T-helper 1 cell (primary cell): ENCODE data around the gene SH3BP2.

ENCODE experiments used
- DNase-seq, 5 donors: peaks; one replicate each; pipeline ENCODE4 v3.0.0-alpha.2; 2012 to 2020

Gene SH3BP2

DNA sequence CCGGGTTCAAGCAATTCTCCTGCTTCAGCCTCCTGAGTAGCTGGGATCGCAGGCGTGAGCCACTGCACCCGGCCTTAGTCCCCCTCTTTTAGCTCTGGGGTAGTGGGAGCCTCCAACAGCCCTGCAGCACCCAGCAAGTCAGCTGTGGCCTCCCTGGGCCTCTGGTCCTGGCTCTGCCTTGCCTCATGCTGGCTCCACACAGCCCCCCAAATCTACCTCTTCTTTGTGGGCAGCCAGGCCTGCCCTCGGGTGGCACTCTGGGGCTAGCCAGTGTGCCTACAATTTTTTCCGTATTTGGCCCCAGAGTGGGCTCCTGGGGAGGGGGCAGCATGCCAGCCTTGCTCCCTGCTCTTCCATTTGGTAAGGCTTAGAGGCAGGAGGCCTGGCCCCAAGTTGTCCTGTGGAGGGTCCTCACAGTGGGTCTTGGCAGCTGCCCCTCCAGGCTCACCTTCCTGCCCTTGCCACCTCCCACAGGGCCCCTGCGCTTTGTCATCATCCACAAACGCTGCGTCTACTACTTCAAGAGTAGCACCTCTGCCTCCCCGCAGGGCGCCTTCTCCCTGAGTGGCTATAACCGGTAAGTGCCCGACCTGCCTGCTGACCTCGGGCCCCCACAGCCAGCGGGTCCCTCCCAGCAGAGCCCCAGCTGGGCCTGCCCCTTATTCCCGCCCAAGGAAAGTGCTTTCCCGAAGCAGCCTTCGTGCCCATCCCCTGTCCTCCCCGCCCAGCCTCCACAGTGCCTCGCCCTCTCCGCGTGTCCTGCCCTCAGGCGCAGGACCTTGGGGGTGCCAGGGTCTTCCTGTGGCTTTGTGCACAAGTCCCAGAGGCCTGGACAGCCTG, 29.8 kb downstream of the SH3BP2 start:
- DNase-seq, result no peak

DNA sequence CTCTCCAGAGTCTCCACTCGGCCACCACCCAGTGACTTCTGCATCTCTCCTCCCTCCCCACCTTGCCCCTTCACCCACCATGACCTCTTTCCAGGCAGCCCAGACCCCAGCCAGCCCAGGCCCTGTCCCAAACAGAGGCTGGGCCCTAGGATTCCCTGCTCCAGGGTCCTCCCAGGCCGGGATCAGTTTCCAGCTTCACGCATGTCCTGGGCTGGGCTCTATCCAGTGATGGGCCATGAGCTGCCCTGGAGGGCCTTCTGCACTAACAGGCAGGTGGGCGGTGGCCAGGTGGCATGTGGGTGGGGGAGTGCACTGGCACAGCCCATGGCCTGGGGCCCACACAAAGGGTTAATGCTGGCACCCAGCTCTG, 30.4 kb downstream of the SH3BP2 start:
- DNase-seq, result no peak

DNA sequence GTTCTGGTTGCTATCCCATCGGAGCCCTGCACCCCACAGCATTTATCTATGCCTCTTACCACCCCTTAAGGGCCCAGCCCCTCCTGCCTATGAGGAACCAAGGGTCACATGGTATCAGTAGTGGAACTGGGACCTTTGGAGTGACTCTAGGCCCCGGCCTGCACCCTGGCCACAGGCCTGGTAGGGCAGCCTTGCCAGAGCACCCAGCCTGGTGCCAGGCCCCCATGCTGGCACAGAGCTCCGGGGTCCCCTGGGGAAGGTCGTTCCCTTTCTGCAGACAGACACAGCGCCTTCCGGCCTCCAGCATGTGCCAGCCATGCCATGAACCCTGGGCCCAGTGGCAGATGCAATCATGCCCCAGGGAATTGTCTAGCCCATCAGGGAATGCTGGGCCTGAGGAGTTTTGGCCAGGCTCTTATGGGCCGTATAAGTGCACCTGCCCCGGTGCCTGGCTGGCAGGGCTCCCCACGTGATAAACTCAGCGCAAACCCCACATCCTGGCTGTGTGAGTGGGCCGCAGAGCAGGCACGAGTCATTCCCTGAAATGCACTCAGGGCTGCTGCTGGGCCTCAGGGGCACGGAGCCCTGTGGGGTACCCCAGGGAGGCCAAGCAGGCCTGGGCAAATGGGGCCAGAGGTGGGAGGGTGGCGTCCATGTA, 30.9 kb downstream of the SH3BP2 start:
- DNase-seq, result no peak

DNA sequence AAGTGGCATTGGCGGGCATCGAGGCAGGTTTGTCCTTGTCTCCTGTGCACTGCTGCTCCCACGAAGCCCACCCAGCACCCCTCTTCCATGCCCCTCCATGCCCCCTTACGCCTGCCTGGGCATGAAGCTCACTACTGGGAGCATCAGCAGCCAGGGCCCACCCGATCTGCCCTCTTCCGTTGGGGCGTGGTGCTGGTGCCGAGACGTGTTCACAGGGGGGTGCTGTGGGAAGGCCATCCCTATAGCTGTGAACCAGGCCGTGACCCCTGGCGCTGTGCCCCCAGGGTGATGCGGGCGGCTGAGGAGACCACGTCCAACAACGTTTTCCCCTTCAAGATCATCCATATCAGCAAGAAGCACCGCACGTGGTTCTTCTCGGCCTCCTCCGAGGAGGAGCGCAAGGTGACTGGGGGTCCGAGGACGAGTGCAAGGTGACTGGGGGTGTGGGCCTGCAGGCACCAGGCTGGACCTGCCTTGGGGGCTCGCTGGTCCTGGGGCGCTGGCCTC, 31.5 kb downstream of the SH3BP2 start:
- DNase-seq, result no peak

DNA sequence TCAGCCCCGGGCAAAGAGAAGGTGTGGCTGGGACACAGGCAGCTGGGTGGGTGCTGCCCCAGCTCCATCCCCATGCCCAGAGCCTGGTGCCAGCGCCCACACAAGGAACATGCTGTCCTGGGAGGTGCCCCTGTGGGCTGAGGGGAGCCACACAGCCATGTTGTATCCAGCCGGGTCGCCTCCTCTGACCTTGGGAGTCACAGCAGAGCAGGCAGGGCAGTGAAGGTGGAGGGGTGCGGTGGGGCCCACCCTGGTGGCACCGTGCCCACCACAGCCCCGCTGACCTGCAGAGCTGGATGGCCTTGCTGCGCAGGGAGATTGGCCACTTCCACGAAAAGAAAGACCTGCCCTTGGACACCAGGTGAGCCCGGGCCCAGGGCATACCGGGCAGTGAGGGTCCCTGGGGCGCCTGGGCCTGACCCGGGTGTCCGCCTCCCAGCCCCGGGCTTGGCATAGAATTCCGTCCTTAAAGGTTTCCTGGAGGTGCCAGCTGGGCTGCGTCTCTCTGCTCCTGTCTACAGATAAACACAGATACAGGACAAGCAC, 32.0 kb downstream of the SH3BP2 start:
- no peak for DNase-seq

DNA sequence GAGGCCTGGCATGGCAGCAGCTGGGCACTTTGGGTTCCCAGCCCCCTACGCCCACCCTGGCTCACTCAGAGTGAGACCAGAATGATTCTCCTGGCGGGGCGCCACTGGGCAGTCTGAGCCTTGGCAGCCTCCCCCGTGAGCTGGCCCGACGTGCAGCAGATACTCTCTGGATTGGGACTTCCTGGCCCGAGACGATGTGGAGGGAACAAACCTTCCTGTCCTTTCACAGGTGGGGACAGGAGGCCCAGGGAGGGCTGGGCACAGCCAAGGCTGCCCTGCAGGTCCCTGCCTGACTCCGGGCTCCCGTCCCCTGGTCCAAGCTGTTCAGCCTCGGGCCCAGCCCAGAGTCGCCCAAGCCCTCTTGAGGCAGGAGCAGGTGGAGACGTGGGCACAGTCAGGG, 32.9 kb downstream of the SH3BP2 start:
- DNase-seq, result no peak

DNA sequence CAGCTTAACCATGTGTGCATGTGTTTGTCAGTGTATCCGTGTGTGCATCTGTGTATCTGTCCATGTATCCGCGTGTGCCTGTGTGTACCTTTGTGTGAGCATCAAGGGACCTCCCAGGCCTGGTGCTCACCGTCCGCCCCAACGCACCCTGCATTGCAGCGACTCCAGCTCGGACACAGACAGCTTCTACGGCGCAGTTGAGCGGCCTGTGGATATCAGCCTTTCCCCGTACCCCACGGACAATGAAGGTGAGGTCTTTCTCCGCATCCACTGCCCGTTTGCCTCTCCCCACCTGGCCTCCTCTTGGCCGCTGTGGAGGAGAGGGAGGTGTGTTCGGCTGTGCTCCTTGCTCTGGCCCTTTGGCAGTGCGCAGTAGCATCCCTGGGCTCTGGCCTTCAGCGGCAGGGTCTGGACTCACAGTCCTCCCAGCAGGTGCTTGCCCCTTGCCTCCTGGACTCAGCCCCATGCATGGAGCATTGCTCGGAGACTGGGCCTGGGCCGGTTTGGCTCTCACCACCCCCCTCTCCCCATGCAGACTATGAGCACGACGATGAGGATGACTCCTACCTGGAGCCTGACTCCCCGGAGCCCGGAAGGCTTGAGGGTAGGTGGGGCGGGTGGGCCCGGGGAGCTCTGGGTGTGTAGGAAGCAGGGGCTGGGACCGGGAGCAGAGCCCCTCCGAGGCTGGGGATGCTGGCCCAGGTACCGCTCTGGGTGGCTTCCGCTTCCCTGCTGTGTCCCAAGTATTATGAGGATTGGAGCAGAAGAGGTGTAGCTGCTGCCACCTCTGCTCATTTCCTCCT, 34.4 kb downstream of the SH3BP2 start:
- no peak for DNase-seq

DNA sequence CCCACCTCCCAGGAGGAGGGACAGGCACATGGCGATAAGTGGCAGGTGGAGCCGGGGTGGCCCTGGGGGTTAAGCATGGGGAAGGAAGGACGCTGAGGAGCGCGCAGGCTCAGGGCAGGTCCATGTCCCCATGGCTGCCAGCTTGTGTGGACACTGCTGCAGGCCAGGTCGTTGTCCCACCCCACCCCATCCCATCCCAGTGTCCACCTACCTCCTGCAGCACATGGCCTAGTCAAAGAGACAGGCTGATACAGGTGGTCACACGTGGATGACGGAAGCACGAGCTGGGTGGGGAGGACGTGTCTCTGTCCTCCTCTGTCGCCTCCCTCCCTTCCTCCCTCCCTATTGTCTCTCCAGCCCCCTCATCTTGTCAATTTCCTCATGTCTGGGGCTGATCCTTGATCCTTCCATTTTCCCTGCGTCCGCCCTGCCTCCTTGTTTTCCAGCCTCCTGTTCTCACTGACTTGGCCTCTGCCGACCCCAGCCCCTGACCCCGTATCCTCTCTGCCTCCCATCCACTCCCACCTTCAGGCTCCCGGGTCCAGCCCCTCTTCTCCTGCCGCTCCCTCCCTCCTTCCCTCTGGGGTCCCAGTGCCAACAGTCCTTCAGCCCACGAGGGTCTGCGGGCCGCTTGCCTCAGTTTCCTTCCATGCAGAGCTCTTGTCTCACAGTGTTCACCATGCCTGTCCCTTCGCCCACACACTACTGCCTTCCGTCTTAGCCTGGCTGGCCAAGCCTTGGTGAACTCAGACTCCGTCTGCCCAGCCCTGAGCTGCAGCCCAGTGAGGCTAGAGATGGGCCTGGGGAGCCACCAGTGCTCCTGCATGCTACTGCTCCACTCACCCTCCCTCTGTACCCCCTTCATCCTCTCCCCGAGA, 35.2 kb downstream of the SH3BP2 start:
- no peak for DNase-seq

DNA sequence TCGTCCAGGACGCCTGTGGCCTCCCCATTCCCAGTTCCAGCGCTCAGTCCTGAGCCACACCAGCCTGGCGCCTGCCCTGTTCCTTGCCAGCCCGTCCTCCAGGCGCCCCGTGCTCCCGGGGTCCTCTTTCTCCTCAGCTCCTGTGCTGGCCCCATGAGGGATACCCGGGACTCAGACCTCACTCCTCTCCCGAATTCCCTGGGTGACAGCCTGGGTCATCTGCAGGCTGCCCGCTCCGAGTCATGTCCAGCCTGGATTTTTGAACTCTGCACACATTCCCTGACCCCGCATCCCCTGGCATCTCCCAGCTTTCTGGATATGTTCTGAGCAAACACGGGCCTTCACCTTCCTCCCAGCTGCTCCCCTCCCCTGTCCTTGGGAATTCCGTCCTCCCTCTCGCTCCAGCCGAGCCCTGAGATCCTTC, 35.9 kb downstream of the SH3BP2 start:
- no peak for DNase-seq

DNA sequence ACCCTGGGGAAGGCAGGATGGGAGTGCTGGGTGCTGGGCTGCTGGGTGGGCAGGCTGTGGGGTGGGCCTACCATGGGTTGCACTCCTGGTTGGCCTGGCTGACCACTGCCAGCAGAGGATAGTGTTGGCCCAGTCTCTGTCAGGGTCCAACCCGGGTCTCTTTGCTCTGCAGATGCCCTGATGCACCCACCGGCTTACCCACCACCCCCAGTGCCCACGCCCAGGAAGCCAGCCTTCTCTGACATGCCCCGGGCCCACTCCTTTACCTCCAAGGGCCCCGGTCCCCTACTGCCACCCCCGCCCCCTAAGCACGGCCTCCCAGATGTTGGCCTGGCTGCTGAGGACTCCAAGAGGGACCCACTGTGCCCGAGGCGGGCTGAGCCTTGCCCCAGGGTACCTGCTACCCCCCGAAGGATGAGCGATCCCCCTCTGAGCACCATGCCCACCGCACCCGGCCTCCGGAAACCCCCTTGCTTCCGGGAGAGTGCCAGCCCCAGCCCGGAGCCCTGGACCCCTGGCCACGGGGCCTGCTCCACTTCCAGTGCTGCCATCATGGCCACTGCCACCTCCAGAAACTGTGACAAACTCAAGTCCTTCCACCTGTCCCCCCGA, 36.5 kb downstream of the SH3BP2 start:
- no peak for DNase-seq

DNA sequence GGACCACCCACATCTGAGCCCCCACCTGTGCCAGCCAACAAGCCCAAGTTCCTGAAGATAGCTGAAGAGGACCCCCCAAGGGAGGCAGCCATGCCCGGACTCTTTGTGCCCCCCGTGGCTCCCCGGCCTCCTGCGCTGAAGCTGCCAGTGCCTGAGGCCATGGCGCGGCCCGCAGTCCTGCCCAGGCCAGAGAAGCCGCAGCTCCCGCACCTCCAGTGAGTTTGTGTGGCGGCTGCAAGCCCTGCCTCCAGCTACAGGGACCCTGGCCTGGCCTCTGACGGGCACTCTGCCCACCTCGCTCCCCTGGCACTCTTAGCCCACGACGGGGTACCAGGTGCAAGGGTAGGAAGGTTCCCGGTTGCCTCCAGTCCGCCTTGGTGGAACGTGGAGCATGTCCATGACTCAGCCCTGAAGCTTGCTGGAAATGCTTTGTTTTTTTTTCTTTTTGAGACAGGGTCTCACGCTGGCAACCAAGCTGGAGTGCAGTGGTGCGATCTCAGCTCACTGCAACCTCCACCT, 37.1 kb downstream of the SH3BP2 start:
- DNase-seq, result no peak

DNA sequence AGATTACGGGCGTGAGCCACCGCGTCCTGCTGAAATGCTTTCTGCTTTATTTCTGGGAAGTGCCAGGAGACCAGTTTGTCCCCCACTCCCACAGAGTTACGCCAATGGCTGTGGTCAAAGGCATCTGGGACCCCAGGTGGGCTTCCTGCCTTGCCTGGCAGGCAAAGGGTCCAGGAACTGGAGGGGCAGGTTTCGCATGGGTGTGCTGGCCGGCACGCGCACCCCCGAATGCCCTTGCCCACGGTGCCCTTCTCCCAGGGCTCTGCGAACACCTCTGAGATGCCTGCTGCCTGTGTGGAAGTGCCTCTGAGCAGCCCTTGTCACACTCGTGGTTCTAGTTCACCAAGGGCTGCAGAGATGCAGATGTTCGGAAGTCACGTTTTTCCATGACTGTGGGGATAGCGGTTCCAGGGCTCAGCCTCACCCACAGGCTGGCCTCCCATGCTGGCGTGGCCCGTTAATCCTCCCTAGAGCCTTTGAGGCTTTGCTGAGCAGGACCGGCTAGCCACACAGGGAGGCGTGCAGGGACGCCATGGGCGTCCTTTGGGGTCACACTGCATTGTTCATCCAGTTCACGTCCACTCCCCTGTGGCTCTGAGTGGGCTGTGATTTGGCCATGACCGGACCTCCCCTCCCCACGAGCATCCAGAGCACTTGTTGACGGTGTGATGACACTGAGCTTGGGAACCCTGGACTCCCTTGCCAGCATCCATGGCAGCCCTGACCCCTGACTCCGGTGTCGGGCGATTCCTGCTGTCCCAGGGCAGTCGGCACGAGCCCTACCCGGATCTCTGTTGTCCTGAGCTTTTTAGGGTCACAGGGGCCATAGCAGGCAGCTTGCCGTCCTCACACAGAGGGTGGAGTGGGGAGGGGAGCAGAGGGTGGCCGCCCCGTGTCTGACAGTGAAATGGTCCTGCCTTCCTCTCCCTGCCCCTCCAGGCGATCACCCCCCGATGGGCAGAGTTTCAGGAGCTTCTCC, 38.0 kb downstream of the SH3BP2 start:
- no peak for DNase-seq

DNA sequence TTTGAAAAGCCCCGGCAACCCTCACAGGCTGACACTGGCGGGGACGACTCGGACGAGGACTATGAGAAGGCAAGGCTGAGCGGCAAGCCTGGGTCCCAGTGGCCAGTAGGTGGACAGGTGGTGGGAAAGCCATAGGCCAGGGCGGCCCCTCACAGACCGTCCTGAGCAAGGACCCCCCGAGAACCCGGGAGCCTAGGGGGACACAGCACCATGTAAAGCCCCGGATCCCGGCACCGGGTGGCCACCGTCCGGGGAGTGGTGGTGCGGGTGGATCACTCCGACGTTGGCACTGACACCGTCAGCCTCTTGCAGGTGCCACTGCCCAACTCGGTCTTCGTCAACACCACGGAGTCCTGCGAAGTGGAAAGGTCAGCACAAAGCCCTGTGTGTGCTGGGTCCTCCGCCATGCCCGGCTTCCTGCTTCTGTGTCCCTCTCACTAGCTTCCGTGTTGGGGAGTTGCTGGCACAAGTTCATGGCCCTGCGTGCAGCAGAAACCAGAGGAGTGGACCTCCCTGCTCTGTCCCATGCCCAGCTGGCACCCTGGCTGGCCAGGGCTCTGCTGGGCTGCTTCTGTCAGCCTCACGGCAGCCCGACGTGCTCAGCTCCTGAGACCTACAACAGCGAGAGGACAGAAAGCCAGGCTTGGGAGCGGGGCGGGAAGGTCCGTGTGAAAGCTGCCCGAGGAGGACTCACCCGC, 38.9 kb downstream of the SH3BP2 start:
- no peak for DNase-seq

DNA sequence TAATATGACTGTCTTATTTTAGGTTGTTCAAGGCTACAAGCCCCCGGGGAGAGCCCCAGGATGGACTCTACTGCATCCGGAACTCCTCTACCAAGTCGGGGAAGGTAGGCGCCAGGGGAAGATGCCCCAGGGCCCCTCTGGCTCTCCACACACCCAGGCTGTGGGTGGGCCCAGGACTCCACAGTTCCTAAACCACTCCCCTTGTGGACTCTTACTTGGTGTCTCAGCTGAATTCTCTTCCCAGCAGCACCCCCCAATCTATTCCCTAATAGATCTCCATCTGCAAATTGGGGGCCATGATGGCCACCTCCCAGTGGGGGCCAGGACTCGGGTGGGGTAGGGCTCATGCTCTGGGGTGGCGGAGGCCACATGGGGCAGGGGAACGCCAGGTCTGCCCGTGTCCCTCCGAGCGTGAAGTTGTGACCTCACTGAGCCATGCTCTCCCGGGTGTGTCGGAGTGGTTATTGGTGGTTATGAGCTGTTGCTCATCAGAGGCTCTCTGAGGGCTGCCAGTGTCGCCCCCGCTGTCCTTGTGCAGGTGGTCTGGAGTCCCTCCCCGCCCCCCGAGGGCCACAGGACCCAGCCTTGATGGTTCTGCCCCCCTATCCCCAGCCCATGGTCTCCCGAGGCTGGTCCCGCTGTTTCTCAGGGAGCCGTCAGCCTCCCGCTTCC, 39.6 kb downstream of the SH3BP2 start:
- DNase-seq, result no peak

DNA sequence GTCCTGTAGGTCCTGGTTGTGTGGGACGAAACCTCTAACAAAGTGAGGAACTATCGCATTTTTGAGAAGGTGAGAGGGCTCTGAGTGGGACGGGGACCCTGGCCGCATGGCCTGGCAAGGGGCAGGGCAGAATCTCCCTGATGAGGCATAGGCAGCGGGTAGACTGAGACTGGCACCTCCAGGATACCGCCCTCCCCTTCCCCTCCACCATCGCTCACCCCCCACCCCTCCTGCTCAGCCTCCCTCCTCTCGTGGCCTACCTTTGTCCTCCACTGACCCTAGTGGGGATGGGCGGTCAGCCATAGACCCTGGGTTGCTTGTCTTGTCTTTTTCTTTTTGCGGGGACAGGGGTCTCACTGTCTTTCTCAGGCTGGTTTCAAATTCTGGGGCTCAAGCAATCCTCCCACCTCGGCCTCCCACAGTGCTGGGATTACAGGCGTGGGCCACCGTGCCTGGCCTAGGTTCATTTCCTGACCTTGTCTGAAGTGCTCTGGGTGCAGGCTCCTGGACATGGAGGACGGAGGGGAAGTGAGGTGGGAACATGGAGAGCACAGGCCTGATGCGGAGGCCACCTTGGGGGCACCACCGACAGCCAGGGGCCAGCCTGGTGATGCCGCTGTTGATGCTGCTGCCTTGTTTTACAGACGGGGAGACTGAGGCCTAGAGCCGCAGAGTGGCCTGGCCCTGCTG, 40.2 kb downstream of the SH3BP2 start:
- DNase-seq, result no peak

DNA sequence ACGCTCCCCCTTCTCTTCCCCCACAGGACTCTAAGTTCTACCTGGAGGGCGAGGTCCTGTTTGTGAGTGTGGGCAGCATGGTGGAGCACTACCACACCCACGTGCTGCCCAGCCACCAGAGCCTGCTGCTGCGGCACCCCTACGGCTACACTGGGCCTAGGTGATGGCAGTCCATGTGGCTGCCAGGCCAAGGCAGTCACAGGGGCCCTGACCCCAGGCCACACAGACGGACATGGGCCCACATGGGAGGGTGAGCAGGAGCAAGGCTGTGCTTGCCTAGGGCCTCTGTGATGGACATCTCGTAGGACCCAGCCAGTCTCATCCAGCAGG, 40.8 kb downstream of the SH3BP2 start:
- DNase-seq, result no peak

DNA sequence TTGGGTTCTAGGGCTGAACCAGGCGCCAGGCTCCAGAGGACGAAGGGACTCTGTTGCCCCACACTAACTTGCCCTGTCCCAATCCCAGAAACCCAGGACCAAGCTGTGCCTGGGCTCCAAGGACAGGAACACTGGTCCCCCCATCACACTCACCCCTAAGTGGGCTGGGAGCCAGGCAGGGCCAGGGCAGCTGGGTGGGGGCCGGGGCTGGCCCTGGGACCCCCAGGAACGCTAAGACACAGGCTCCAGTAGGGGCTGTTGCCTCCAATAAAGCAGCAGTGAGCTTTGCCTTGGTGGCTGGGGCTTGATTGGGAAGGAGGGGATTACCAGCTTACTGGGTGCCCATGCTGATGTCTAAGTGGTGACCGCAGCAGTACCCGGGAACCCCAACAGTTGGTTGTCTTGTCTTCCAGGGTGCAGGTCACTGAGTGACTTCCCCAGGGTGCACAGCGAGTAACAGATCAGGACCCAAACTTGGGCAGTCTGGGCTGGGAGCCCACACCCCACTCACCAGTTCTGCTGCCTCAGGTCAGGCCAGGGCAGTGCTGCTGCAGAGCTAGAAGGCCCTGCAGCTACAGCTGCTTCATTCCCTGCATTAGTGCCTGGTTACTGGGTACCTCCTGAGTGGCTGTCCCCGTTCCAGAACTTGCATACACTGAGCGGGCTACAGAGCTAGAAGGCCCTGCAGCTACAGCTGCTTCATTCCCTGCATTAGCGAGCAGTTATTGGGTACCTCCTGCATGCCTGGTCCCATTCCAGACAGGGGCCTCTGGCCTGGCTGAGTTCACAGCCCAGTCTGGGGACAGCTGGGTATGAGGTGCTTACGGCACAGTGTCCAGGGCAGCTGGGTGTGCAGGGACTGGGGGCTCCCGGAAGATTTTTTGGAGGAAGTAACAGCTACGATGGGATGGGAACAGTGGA, 41.4 kb downstream of the SH3BP2 start:
- no peak for DNase-seq
